HCT116 (cell line): Measurements from ENCODE around the gene CRACDL. TPM values are rescaled to one million over a fixed set of nuclear protein-coding genes. Genes with fewer than 3 reads are reported as not detected.

Source experiments
- ATAC-seq: fragments of 200-7000 bp; cut with Tn5 transposase; 2 replicates; pipeline ENCODE4 v1.9.1; 2020; ENCODE audit warnings: mild to moderate bottlenecking, moderate library complexity
- BruUV-seq: library from RNA; stranded (reverse); fragments of 400-500 nt; replicated peaks from 2 replicates; lab custom pipeline; 2021; lab: Mats Ljungman, UMichigan
- CTCF ChIA-PET: fragments of 300-600 bp; sonication (Branson Sonifier 250); formaldehyde crosslinking; loops from one replicate; lab custom pipeline; 2021; ENCODE audit warnings: antibody characterized with exemption; lab: Charles Lee
- POLR2A ChIA-PET: fragments of 300-600, 350-600 bp; sonication (Branson Sonifier 250); formaldehyde crosslinking; loops from one replicate; lab custom pipeline; 2021; ENCODE audit warnings: antibody characterized with exemption; lab: Charles Lee
- RAD21 ChIA-PET, 2 experiments: fragments of 300-600 bp; sonication (Branson Sonifier 250); formaldehyde crosslinking; loops; one replicate each; lab custom pipeline; 2023; ENCODE audit warnings: low total read pairs in 2 of 2; ENCODE audit not compliant: uncharacterized antibody in 2 of 2, unreplicated experiment in 2 of 2, low non-redundant PET in 1 of 2; lab: Charles Lee
- DNase-seq: peaks from one replicate; pipeline ENCODE4 v3.0.0-alpha.2; 2010; ENCODE audit warnings: low read depth, low spot score
- H2AFZ ChIP-seq: fragments of 200-600 bp; shearing (Covaris generic), sonication (generic); 2 replicates; pipeline ENCODE4 v1.6.1; 2017; ENCODE audit warnings: low read depth, mixed run types, mixed read lengths, antibody characterized with exemption, low read length; ENCODE audit not compliant: poor library complexity, severe bottlenecking
- H3K27ac ChIP-seq: 2 replicates; pipeline ENCODE4 v1.5.1; 2012; ENCODE audit warnings: low read depth, low read length
- H3K27me3 ChIP-seq: fragments of 200-600 bp; sonication (generic); 2 replicates; pipeline ENCODE4 v1.6.1; 2016; ENCODE audit warnings: mixed run types, low read length, mixed read lengths; ENCODE audit not compliant: insufficient read depth
- H3K36me3 ChIP-seq, 2 experiments: fragments of 200-500 bp in 1 of 2; fragments of 200-600 bp in 1 of 2; sonication (Bioruptor generic) in 1 of 2; sonication (generic) in 1 of 2; 2 replicates each; pipeline versions ENCODE4 v1.5.1 to v1.6.1; 2014 to 2016; ENCODE audit warnings: low read length in 2 of 2, inconsistent platforms in 1 of 2, mixed read lengths in 1 of 2, mixed run types in 1 of 2; ENCODE audit not compliant: insufficient read depth in 2 of 2, control insufficient read depth in 1 of 2
- H3K4me1 ChIP-seq, 2 experiments: fragments of 200-600 bp in 1 of 2; sonication (generic) in 1 of 2; 2 replicates each; pipeline versions ENCODE4 v1.5.1 to v1.6.1; 2012 to 2017; ENCODE audit warnings: low read length in 2 of 2, inconsistent platforms in 1 of 2, mild to moderate bottlenecking in 1 of 2, mixed read lengths in 1 of 2, mixed run types in 1 of 2, moderate library complexity in 1 of 2; ENCODE audit not compliant: insufficient read depth in 2 of 2, control insufficient read depth in 1 of 2
- H3K4me2 ChIP-seq: fragments of 200-600 bp; sonication (generic); 2 replicates; pipeline ENCODE4 v1.6.1; 2017; ENCODE audit warnings: mixed run types, low read length, mixed read lengths
- H3K4me3 ChIP-seq, 2 experiments: fragments of 200-600 bp in 1 of 2; sonication (generic) in 1 of 2; replicated peaks in 1 of 2; 2 replicates each; pipeline ENCODE4 v1.5.1; 2011 to 2016; ENCODE audit warnings: low read length in 2 of 2, control low read depth in 1 of 2, low read depth in 1 of 2, mild to moderate bottlenecking in 1 of 2, mixed read lengths in 1 of 2, mixed run types in 1 of 2
- H3K79me2 ChIP-seq: fragments of 200-600 bp; sonication (generic); 2 replicates; pipeline ENCODE4 v1.6.1; 2017; ENCODE audit warnings: mild to moderate bottlenecking, mixed run types, low read length, moderate library complexity, mixed read lengths; ENCODE audit not compliant: insufficient read depth
- H3K9ac ChIP-seq: fragments of 200-600 bp; sonication (generic); 2 replicates; pipeline ENCODE4 v1.6.1; 2016; ENCODE audit warnings: low read length, mixed read lengths
- H3K9me2 ChIP-seq: fragments of 200-600 bp; sonication (generic), shearing (Covaris generic); 2 replicates; pipeline ENCODE4 v1.6.1; 2017; ENCODE audit warnings: mixed run types, mild to moderate bottlenecking, moderate library complexity; ENCODE audit not compliant: insufficient read depth
- H3K9me3 ChIP-seq, 2 experiments: fragments of 200-500 bp in 1 of 2; fragments of 200-600 bp in 1 of 2; sonication (Bioruptor generic) in 1 of 2; sonication (generic) in 1 of 2; 2 replicates each; pipeline ENCODE4 v1.6.1; 2014 to 2017; ENCODE audit warnings: low read length in 2 of 2, mixed read lengths in 2 of 2, inconsistent platforms in 1 of 2, low read depth in 1 of 2, mild to moderate bottlenecking in 1 of 2, mixed run types in 1 of 2, moderate library complexity in 1 of 2; ENCODE audit not compliant: control insufficient read depth in 1 of 2, insufficient read depth in 1 of 2
- H4K20me1 ChIP-seq: fragments of 200-600 bp; sonication (generic), shearing (Covaris generic); 2 replicates; pipeline ENCODE4 v1.6.1; 2017; ENCODE audit warnings: mixed run types, mild to moderate bottlenecking, moderate library complexity; ENCODE audit not compliant: insufficient read depth
- CEBPB ChIP-seq: IDR thresholded peaks from 2 replicates; pipeline ENCODE4 v1.6.1; 2012; ENCODE audit warnings: low read depth
- EZH2phosphoT487 ChIP-seq: fragments of 200-600 bp; IDR thresholded peaks from 2 replicates; pipeline ENCODE4 v1.6.1; 2018; ENCODE audit warnings: antibody characterized with exemption, borderline replicate concordance
- POLR2AphosphoS5 ChIP-seq: IDR thresholded peaks from 2 replicates; pipeline ENCODE4 v1.6.1; 2011; ENCODE audit warnings: mild to moderate bottlenecking, low read depth, low read length, moderate library complexity
- SIN3A ChIP-seq: IDR thresholded peaks from 2 replicates; pipeline ENCODE4 v1.6.1; 2012; ENCODE audit warnings: low read depth
- SRF ChIP-seq: IDR thresholded peaks from 2 replicates; pipeline ENCODE4 v1.6.1; 2012; ENCODE audit warnings: low read depth
- YY1 ChIP-seq: IDR thresholded peaks from 2 replicates; pipeline ENCODE4 v1.6.1; 2011; ENCODE audit warnings: low read length, low read depth, moderate library complexity, mild to moderate bottlenecking; ENCODE audit not compliant: insufficient replicate concordance; ENCODE audit errors: extremely low read depth
- ZFX ChIP-seq: fragments of 450-650 bp; IDR thresholded peaks from 2 replicates; pipeline ENCODE4 v1.6.1; 2017
- intact Hi-C: fragments of 100-400 bp; cut with micrococcal nuclease; formaldehyde crosslinking; loops from 2 replicates; pipeline ENCODE4 v1.10.0; 2022
- total RNA-seq: library from RNA; stranded (reverse); gene quantifications from one replicate; pipeline ENCODE4 v1.2.1, GENCODE V29; 2021; ENCODE audit not compliant: unreplicated experiment
- TF ChIP-seq, protein P1 (sequence below), 3 experiments: fragments of 200-600 bp in 1 of 3; sonication (generic) in 1 of 3; IDR thresholded peaks in 2 of 3; conservative IDR thresholded peaks in 1 of 3; 2 replicates each; pipeline ENCODE4 v1.5.1; 2012 to 2017; ENCODE audit warnings: low read depth in 2 of 3, low read length in 2 of 3, antibody characterized with exemption in 1 of 3, borderline replicate concordance in 1 of 3, control low read depth in 1 of 3, mild to moderate bottlenecking in 1 of 3, mixed read lengths in 1 of 3, mixed run types in 1 of 3, moderate library complexity in 1 of 3; ENCODE audit not compliant: insufficient read depth in 1 of 3
- TF ChIP-seq, protein P2 (sequence below): IDR thresholded peaks from 2 replicates; pipeline ENCODE4 v1.6.1; 2012
- TF ChIP-seq, protein P3 (sequence below): IDR thresholded peaks from 2 replicates; pipeline ENCODE4 v1.6.1; 2011; ENCODE audit warnings: mild to moderate bottlenecking, low read length, moderate library complexity; ENCODE audit not compliant: insufficient replicate concordance; ENCODE audit errors: extremely low read depth

Gene CRACDL
- total RNA-seq, 1 experiment from 2014 or later, result 1.1 TPM

DNA sequence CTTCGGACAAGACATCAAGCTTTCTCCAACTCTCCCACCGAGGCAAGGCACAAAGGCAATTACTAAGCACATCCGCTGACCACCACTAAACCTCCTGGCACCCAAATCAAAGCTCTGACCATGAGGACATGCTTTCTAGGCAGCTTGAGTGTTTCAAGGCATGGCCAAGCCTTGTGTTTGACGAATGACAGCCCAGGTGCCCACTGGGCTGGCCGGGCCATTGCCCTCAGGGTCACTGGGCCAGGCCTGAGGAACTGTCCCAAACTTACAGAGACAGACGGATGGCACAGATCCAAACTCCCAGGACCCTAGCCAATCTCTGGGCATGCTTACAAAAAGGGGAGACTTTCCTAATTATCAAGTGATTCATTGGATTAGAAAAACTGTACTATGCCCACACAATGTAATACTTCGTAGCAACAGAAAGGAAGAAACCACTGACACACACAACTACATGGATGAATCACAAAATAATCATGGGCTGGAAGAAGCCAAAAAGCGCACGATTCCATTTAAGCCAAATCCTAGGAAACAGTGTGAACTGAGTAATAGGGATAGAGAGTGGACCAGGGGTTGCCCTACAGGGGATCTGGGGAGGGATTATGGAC lies 20.2 kb downstream of the CRACDL start:
- Histone ChIP-seq H3K79me2 (no peaks in the 10 kb centered on the region), H4K20me1 (no peaks in the 10 kb centered on the region), H3K4me3 (no peak overlapping the region), H3K9ac (no peak overlapping the region), H3K9me2 (no peaks in the 10 kb centered on the region), H2AFZ (no peak overlapping the region), H3K36me3 (no peaks in the 10 kb centered on the region), H3K27me3 (no peaks in the 10 kb centered on the region), H3K27ac (no peak overlapping the region), H3K9me3 (no peaks in the 10 kb centered on the region), H3K4me1 (peaks cover 22 to 38% of the 10 kb centered on the region in 2 experiments), H3K4me2 (no peak overlapping the region)
- intact Hi-C loops, result no loop called here
- ATAC-seq, result no peak
- POLR2A ChIA-PET, result no interaction called here
- DNase-seq, result no peak
- CTCF ChIA-PET, result no interaction called here
- BruUV-seq, result no TSS peak
- RAD21 ChIA-PET, result no interaction called here
- TF ChIP-seq ZFX (no peak), POLR2AphosphoS5 (no peak), CEBPB (no peak), SIN3A (no peak), EZH2phosphoT487 (no peak), SRF (no peak), YY1 (no peak)
- TF ChIP-seq, protein P1, sequence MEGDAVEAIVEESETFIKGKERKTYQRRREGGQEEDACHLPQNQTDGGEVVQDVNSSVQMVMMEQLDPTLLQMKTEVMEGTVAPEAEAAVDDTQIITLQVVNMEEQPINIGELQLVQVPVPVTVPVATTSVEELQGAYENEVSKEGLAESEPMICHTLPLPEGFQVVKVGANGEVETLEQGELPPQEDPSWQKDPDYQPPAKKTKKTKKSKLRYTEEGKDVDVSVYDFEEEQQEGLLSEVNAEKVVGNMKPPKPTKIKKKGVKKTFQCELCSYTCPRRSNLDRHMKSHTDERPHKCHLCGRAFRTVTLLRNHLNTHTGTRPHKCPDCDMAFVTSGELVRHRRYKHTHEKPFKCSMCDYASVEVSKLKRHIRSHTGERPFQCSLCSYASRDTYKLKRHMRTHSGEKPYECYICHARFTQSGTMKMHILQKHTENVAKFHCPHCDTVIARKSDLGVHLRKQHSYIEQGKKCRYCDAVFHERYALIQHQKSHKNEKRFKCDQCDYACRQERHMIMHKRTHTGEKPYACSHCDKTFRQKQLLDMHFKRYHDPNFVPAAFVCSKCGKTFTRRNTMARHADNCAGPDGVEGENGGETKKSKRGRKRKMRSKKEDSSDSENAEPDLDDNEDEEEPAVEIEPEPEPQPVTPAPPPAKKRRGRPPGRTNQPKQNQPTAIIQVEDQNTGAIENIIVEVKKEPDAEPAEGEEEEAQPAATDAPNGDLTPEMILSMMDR (IDR thresholded peaks at IDR 0.05 in 2 of 3, conservative IDR thresholded peaks at IDR 0.05 in 1 of 3; ENCODE audit: borderline replicate concordance in 1 of 3, insufficient read depth in 1 of 3, low read depth in 2 of 3, low read length in 2 of 3), result no peak
- TF ChIP-seq, protein P2, sequence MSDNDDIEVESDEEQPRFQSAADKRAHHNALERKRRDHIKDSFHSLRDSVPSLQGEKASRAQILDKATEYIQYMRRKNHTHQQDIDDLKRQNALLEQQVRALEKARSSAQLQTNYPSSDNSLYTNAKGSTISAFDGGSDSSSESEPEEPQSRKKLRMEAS, result no peak
- TF ChIP-seq, protein P3, sequence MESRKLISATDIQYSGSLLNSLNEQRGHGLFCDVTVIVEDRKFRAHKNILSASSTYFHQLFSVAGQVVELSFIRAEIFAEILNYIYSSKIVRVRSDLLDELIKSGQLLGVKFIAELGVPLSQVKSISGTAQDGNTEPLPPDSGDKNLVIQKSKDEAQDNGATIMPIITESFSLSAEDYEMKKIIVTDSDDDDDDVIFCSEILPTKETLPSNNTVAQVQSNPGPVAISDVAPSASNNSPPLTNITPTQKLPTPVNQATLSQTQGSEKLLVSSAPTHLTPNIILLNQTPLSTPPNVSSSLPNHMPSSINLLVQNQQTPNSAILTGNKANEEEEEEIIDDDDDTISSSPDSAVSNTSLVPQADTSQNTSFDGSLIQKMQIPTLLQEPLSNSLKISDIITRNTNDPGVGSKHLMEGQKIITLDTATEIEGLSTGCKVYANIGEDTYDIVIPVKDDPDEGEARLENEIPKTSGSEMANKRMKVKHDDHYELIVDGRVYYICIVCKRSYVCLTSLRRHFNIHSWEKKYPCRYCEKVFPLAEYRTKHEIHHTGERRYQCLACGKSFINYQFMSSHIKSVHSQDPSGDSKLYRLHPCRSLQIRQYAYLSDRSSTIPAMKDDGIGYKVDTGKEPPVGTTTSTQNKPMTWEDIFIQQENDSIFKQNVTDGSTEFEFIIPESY, result no peak
